ENCODE results near the gene UBXN10. TPM values are rescaled to one million over a fixed set of nuclear protein-coding genes. Genes with fewer than 3 reads are reported as not detected.

Gene UBXN10
- total and polyA plus RNA-seq, 2 of the 8 experiments (the other 6 are each of a cell fraction or from before 2014, with no cell fraction given) = 0.43 to 0.68 TPM

DNA sequence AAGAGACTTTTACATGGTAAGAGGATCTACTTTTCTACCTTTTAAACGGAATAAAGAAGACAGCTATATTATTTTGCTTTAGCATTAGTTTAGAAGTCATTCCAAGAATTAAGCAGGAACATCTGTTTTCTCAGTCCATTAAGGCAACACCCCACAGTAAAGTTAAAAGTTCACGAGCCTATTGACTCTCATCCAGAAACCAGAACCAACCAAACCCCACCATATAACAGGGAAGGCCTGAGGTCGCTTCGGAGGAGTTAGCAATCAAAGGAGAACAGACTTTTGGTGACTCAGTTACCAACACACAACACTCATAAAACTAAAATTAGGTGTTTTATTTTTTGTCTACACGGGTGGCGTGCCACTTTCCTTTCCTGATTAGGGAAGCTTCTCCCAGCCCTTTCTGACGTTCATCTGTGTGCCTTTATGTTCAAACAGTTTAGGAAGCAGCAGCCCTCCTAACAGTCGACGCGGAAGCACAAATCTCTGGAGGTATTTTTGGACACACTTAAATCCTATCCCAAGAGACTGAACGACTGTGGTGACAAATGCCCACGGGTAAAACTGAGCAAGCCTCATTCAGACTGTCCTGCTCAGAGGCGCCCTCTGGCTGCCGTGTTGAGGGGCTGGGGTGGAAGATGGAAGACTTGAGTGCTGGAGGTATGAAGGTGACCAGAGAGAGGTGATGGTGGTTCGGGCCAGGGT lies 9.0 kb downstream of the UBXN10 start (continued):
- TF ChIP-seq GABPA (IDR thresholded peaks at IDR 0.05; ENCODE audit: borderline replicate concordance, insufficient read depth, low read length) = no peak
- no peak for TF ChIP-seq HDAC6 (IDR thresholded peaks at IDR 0.05; ENCODE audit: low read depth, low read length)
- TF ChIP-seq, protein P1, sequence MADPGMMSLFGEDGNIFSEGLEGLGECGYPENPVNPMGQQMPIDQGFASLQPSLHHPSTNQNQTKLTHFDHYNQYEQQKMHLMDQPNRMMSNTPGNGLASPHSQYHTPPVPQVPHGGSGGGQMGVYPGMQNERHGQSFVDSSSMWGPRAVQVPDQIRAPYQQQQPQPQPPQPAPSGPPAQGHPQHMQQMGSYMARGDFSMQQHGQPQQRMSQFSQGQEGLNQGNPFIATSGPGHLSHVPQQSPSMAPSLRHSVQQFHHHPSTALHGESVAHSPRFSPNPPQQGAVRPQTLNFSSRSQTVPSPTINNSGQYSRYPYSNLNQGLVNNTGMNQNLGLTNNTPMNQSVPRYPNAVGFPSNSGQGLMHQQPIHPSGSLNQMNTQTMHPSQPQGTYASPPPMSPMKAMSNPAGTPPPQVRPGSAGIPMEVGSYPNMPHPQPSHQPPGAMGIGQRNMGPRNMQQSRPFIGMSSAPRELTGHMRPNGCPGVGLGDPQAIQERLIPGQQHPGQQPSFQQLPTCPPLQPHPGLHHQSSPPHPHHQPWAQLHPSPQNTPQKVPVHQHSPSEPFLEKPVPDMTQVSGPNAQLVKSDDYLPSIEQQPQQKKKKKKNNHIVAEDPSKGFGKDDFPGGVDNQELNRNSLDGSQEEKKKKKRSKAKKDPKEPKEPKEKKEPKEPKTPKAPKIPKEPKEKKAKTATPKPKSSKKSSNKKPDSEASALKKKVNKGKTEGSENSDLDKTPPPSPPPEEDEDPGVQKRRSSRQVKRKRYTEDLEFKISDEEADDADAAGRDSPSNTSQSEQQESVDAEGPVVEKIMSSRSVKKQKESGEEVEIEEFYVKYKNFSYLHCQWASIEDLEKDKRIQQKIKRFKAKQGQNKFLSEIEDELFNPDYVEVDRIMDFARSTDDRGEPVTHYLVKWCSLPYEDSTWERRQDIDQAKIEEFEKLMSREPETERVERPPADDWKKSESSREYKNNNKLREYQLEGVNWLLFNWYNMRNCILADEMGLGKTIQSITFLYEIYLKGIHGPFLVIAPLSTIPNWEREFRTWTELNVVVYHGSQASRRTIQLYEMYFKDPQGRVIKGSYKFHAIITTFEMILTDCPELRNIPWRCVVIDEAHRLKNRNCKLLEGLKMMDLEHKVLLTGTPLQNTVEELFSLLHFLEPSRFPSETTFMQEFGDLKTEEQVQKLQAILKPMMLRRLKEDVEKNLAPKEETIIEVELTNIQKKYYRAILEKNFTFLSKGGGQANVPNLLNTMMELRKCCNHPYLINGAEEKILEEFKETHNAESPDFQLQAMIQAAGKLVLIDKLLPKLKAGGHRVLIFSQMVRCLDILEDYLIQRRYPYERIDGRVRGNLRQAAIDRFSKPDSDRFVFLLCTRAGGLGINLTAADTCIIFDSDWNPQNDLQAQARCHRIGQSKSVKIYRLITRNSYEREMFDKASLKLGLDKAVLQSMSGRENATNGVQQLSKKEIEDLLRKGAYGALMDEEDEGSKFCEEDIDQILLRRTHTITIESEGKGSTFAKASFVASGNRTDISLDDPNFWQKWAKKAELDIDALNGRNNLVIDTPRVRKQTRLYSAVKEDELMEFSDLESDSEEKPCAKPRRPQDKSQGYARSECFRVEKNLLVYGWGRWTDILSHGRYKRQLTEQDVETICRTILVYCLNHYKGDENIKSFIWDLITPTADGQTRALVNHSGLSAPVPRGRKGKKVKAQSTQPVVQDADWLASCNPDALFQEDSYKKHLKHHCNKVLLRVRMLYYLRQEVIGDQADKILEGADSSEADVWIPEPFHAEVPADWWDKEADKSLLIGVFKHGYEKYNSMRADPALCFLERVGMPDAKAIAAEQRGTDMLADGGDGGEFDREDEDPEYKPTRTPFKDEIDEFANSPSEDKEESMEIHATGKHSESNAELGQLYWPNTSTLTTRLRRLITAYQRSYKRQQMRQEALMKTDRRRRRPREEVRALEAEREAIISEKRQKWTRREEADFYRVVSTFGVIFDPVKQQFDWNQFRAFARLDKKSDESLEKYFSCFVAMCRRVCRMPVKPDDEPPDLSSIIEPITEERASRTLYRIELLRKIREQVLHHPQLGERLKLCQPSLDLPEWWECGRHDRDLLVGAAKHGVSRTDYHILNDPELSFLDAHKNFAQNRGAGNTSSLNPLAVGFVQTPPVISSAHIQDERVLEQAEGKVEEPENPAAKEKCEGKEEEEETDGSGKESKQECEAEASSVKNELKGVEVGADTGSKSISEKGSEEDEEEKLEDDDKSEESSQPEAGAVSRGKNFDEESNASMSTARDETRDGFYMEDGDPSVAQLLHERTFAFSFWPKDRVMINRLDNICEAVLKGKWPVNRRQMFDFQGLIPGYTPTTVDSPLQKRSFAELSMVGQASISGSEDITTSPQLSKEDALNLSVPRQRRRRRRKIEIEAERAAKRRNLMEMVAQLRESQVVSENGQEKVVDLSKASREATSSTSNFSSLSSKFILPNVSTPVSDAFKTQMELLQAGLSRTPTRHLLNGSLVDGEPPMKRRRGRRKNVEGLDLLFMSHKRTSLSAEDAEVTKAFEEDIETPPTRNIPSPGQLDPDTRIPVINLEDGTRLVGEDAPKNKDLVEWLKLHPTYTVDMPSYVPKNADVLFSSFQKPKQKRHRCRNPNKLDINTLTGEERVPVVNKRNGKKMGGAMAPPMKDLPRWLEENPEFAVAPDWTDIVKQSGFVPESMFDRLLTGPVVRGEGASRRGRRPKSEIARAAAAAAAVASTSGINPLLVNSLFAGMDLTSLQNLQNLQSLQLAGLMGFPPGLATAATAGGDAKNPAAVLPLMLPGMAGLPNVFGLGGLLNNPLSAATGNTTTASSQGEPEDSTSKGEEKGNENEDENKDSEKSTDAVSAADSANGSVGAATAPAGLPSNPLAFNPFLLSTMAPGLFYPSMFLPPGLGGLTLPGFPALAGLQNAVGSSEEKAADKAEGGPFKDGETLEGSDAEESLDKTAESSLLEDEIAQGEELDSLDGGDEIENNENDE (IDR thresholded peaks at IDR 0.05; ENCODE audit: insufficient replicate concordance, low read length) = no peak
- TF ChIP-seq SIN3A (conservative IDR thresholded peaks at IDR 0.05 in 1 of 2, IDR thresholded peaks at IDR 0.05 in 1 of 2; ENCODE audit: low read depth in 1 of 2, low read length in 2 of 2) = no peak
- TF ChIP-seq ATF2 (IDR thresholded peaks at IDR 0.05; ENCODE audit: low read length) = no peak
- TF ChIP-seq YY1 (IDR thresholded peaks at IDR 0.05; ENCODE audit: low read depth, low read length) = 0 out of 2 replicates have a peak, but pooled peaks have one; percentile 45
- TF ChIP-seq SUZ12 (IDR thresholded peaks at IDR 0.05; ENCODE audit: low read length) = no peak
- TF ChIP-seq RFX5 (IDR thresholded peaks at IDR 0.05; ENCODE audit: borderline replicate concordance, low read depth, low read length) = no peak
